Upper lobe of right lung (tissue), 1 donor: ENCODE data around the gene NEK1. TPM values are rescaled to one million over a fixed set of nuclear protein-coding genes. Genes with fewer than 3 reads are reported as not detected.

Experiments used
- ATAC-seq: fragments of 200-7000 bp; cut with Tn5 transposase; one replicate; pipeline ENCODE4 v1.9.1; 2020; ENCODE audit warnings: mild to moderate bottlenecking, moderate library complexity
- DNase-seq: peaks from one replicate; pipeline ENCODE4 v3.0.0-alpha.2; 2020
- H3K27ac ChIP-seq: fragments of 200-600 bp; one replicate; pipeline ENCODE4 v1.8.0; 2022
- H3K27me3 ChIP-seq: fragments of 200-600 bp; one replicate; pipeline ENCODE4 v1.8.0; 2022; ENCODE audit warnings: mild to moderate bottlenecking
- H3K36me3 ChIP-seq: fragments of 200-600 bp; one replicate; pipeline ENCODE4 v1.8.0; 2022
- H3K4me1 ChIP-seq: fragments of 200-600 bp; one replicate; pipeline ENCODE4 v1.8.0; 2022
- H3K4me3 ChIP-seq: fragments of 200-600 bp; one replicate; pipeline ENCODE4 v1.8.0; 2022; ENCODE audit warnings: mild to moderate bottlenecking
- H3K9me3 ChIP-seq: fragments of 200-600 bp; one replicate; pipeline ENCODE4 v1.8.0; 2022
- intact Hi-C: fragments of 100-400 bp; cut with DNase I; formaldehyde crosslinking; loops from one replicate; pipeline ENCODE4 v1.11.0; 2022
- total RNA-seq: library from RNA; stranded (reverse); fragmentation: NEBNext Ultra II Directional; extraction: Animal tissue kit (Norgen Biotek cat#: 25700); gene quantifications from one replicate; pipeline ENCODE4 v1.2.1, GENCODE V29; 2021
- TF ChIP-seq, protein P1 (sequence below): fragments of 200-600 bp; IDR thresholded peaks from one replicate; pipeline ENCODE4 v1.8.0; 2022; ENCODE audit warnings: antibody characterized with exemption
- donor health status: DM: no; HTN: yes; CAD: no; lungs with severe emphysema.

NEK1 gene
- total RNA-seq, 1 donor from 2014 or later: 13.5 TPM

DNA sequence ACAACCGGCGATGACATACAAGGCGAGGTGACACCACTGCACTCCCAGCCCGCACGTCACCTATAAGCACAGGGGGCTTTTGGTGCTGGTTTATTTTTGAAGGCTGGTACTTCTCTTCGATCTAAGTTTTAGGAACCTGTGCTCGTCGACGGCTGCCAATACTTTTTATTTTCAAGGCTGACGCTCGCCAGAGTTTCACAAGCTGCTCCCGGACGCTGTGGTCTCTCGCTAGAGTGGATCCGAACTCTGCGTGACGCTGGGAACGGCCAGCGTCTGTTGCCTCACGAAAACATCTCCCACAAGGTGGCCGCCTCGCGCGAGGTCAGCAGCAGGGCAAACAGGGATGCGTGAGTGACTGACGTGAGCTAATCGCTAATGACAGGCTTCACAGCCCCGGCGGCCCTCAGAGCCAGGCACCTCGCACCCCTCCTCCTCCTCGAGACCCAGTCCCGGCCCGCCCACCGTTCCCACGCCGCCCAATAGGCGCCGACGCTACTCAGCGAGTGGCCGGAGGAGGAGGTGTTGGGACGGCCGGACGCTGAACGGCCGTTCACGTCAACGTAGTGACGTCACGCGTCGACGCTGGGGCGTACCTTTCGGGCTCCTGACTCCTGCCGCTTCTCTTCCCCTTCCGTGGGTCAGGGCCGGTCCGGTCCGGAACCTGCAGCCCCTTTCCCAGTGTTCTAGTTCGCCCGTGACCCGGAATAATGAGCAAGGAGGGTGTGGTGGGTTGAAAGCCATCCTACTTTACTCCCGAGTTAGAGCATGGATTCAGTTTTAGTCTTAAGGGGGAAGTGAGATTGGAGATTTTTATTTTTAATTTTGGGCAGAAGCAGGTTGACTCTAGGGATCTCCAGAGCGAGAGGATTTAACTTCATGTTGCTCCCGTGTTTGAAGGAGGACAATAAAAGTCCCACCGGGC, 7.8 kb upstream of the NEK1 start, which contains the start of gene CLCN3:
CLCN3 (plus strand) TSS at position 621 of the 922 bp plus-strand sequence. CDS start 15,351 bp downstream, outside the sequence.
- TF ChIP-seq, protein P1, sequence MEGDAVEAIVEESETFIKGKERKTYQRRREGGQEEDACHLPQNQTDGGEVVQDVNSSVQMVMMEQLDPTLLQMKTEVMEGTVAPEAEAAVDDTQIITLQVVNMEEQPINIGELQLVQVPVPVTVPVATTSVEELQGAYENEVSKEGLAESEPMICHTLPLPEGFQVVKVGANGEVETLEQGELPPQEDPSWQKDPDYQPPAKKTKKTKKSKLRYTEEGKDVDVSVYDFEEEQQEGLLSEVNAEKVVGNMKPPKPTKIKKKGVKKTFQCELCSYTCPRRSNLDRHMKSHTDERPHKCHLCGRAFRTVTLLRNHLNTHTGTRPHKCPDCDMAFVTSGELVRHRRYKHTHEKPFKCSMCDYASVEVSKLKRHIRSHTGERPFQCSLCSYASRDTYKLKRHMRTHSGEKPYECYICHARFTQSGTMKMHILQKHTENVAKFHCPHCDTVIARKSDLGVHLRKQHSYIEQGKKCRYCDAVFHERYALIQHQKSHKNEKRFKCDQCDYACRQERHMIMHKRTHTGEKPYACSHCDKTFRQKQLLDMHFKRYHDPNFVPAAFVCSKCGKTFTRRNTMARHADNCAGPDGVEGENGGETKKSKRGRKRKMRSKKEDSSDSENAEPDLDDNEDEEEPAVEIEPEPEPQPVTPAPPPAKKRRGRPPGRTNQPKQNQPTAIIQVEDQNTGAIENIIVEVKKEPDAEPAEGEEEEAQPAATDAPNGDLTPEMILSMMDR: peak; percentile 26
- peaks cover 18% of the 10 kb centered on the region for H3K4me1 ChIP-seq
- no peaks in the 10 kb centered on the region for H3K9me3 ChIP-seq
- peak; percentile 100 for DNase-seq
- no peaks in the 10 kb centered on the region for H3K36me3 ChIP-seq
- H3K27ac ChIP-seq: peak within 1 kb of the TSS; percentile 93
- H3K27me3 ChIP-seq: no peaks in the 10 kb centered on the region
- intact Hi-C loops: no loop called here
- H3K4me3 ChIP-seq: peak within 1 kb of the TSS; percentile 81
- ATAC-seq: peak; percentile 99

- ATAC-seq (peak; percentile 57), DNase-seq (no peak)
- intact Hi-C loops: no loop called here
- TF ChIP-seq, protein P1: peak; percentile 62
- peak overlapping the region; percentile 93 for H3K27ac ChIP-seq
- H3K4me3 ChIP-seq: peak overlapping the region; percentile 81
- H3K4me1 ChIP-seq: peaks cover 18% of the 10 kb centered on the region
- no peaks in the 10 kb centered on the region for H3K9me3 ChIP-seq
- no peaks in the 10 kb centered on the region for H3K36me3 ChIP-seq
- no peaks in the 10 kb centered on the region for H3K27me3 ChIP-seq
Measured at GRCh38 chr4:169619518-169619957, 7.2 kb upstream of the NEK1 start.

DNA sequence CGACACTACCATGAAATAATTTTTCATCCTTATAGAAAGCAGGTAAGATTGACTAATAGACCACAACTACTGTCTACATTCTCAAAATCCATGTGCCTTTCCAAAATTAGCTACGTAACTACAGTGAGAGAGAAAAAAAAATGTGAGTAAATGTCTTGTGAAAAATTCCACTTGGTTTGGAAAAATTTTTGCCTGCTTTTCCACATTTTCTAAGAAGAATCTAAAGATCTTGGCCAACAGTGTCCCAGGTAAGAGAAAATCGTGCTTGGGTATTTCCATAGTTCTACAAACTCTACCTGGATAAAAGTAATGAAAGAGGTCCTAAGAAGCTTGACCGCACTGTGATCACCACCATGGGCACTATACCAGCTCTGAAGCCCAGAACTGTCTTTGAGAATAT, 6.6 kb upstream of the NEK1 start:
- H3K27ac ChIP-seq: peak overlapping the region; percentile 93
- DNase-seq (no peak), ATAC-seq (no peak)
- intact Hi-C loops: no loop called here
- peaks cover 18% of the 10 kb centered on the region for H3K4me1 ChIP-seq
- H3K4me3 ChIP-seq: no peak overlapping the region
- no peaks in the 10 kb centered on the region for H3K27me3 ChIP-seq
- TF ChIP-seq, protein P1: no peak
- no peaks in the 10 kb centered on the region for H3K36me3 ChIP-seq
- no peaks in the 10 kb centered on the region for H3K9me3 ChIP-seq

- TF ChIP-seq, protein P1: no peak
- peaks cover 21% of the 10 kb centered on the region for H3K4me1 ChIP-seq
- H3K4me3 ChIP-seq: no peak overlapping the region
- no peaks in the 10 kb centered on the region for H3K9me3 ChIP-seq
- no peaks in the 10 kb centered on the region for H3K27me3 ChIP-seq
- no peak for DNase-seq
- H3K36me3 ChIP-seq: no peaks in the 10 kb centered on the region
- no peak for ATAC-seq
- intact Hi-C loops: no loop called here
- no peak overlapping the region for H3K27ac ChIP-seq
Measured at GRCh38 chr4:169618286-169618685, 5.9 kb upstream of the NEK1 start.

DNA sequence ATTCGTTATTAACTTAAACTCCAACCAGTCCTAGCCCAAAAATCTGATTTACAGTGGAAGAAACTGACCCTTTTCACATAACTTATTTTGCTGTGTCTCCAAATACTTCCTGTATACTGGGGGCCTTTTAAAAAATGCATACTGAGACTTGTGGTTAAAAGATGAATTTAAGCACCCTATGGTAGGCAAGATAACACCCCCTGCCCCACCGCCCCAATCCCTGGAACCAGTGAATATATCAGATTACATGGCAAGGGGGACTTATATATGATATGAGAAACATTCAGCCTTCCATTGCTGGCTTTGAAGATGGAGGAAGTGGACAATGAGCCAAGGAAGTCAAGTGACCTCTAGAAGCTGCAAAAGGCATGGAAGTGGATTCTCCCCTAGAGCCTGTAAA, 4.9 kb upstream of the NEK1 start:
- ATAC-seq (no peak), DNase-seq (no peak)
- intact Hi-C loops: no loop called here
- Histone ChIP-seq H3K27me3 (no peaks in the 10 kb centered on the region), H3K36me3 (no peaks in the 10 kb centered on the region), H3K27ac (no peak overlapping the region), H3K4me3 (no peak overlapping the region), H3K9me3 (no peaks in the 10 kb centered on the region), H3K4me1 (peaks cover 26% of the 10 kb centered on the region)
- TF ChIP-seq, protein P1: no peak
